ENCODE measurements around the gene DYNC1LI1.

Gene DYNC1LI1

GRCh38 chr3:32495085-32495484 is 75.6 kb downstream of the DYNC1LI1 start:
- Histone ChIP-seq H3K4me3 (ENCODE audit: low read depth, low read length) (no peak overlapping the region), H3K79me2 (peaks cover 8% of the 10 kb centered on the region), H2AFZ (no peak overlapping the region), H3K27ac (no peak overlapping the region), H3K27me3 (ENCODE audit: control insufficient read depth, insufficient read depth, low read length) (no peaks in the 10 kb centered on the region), H3K9ac (no peak overlapping the region), H3K36me3 (ENCODE audit: control insufficient read depth, insufficient read depth, low read length) (no peaks in the 10 kb centered on the region), H3K4me2 (ENCODE audit: low read length) (no peak overlapping the region), H3K9me3 (ENCODE audit: control insufficient read depth, low read length) (no peaks in the 10 kb centered on the region), H3K4me1 (peaks cover 7% of the 10 kb centered on the region)
- no peak for TF ChIP-seq CTCF (IDR thresholded peaks at IDR 0.05)

GRCh38 chr3:32493437-32494414 is 76.9 kb downstream of the DYNC1LI1 start:
- Histone ChIP-seq H3K27ac (no peak overlapping the region), H2AFZ (no peak overlapping the region), H3K27me3 (ENCODE audit: control insufficient read depth, insufficient read depth, low read length) (no peaks in the 10 kb centered on the region), H3K4me3 (ENCODE audit: low read depth, low read length) (no peak overlapping the region), H3K4me2 (ENCODE audit: low read length) (no peak overlapping the region), H3K4me1 (peaks cover 7% of the 10 kb centered on the region), H3K79me2 (peaks cover 8% of the 10 kb centered on the region), H3K36me3 (ENCODE audit: control insufficient read depth, insufficient read depth, low read length) (no peaks in the 10 kb centered on the region), H3K9ac (no peak overlapping the region), H3K9me3 (ENCODE audit: control insufficient read depth, low read length) (no peaks in the 10 kb centered on the region)
- TF ChIP-seq CTCF (IDR thresholded peaks at IDR 0.05) = no peak

- Histone ChIP-seq H2AFZ (no peak overlapping the region), H3K79me2 (peaks cover 6% of the 10 kb centered on the region), H3K4me3 (ENCODE audit: low read depth, low read length) (no peak overlapping the region), H3K4me2 (ENCODE audit: low read length) (no peak overlapping the region), H3K9ac (no peak overlapping the region), H3K27ac (no peak overlapping the region), H3K27me3 (ENCODE audit: control insufficient read depth, insufficient read depth, low read length) (no peaks in the 10 kb centered on the region), H3K36me3 (ENCODE audit: control insufficient read depth, insufficient read depth, low read length) (no peaks in the 10 kb centered on the region), H3K4me1 (peaks cover 7% of the 10 kb centered on the region), H3K9me3 (ENCODE audit: control insufficient read depth, low read length) (no peaks in the 10 kb centered on the region)
- no peak for TF ChIP-seq CTCF (IDR thresholded peaks at IDR 0.05)
These were observed 77.8 kb downstream of the DYNC1LI1 start for GRCh38 chr3:32492684-32493436.

- H3K79me2 ChIP-seq = no peaks in the 10 kb centered on the region
- TF ChIP-seq CTCF (IDR thresholded peaks at IDR 0.05) = no peak
- no peaks in the 10 kb centered on the region for H3K9me3 ChIP-seq (ENCODE audit: control insufficient read depth, low read length)
- no peak overlapping the region for H3K4me3 ChIP-seq (ENCODE audit: low read depth, low read length)
- H3K4me1 ChIP-seq = peaks cover 5% of the 10 kb centered on the region
- no peak overlapping the region for H2AFZ ChIP-seq
- no peaks in the 10 kb centered on the region for H3K36me3 ChIP-seq (ENCODE audit: control insufficient read depth, insufficient read depth, low read length)
- H3K4me2 ChIP-seq (ENCODE audit: low read length) = no peak overlapping the region
- no peak overlapping the region for H3K9ac ChIP-seq
- H3K27me3 ChIP-seq (ENCODE audit: control insufficient read depth, insufficient read depth, low read length) = no peaks in the 10 kb centered on the region
- no peak overlapping the region for H3K27ac ChIP-seq
These were observed 82.1 kb downstream of the DYNC1LI1 start for GRCh38 chr3:32488474-32489008.

Data from parathyroid adenoma (tissue), 2 donors.